Hepatocyte (in vitro differentiated cells): Measurements from ENCODE around the gene GZF1.

Source experiments
- CTCF ChIP-seq: fragments of 200-600 bp; sonication (generic); IDR thresholded peaks from 2 replicates; pipeline ENCODE4 v1.5.1; 2016; ENCODE audit warnings: antibody characterized with exemption, mild to moderate bottlenecking; ENCODE audit not compliant: poor library complexity
- EZH2 ChIP-seq: fragments of 200-600 bp; sonication (generic); IDR thresholded peaks from 2 replicates; pipeline ENCODE4 v1.6.1; 2016; ENCODE audit warnings: antibody characterized with exemption, mild to moderate bottlenecking, borderline replicate concordance

GRCh38 chr20:23360531-23360930 lies 1.5 kb upstream of the GZF1 start:
- TF ChIP-seq CTCF (no peak), EZH2 (no peak)
